HepG2 (cell line): Measurements from ENCODE around the gene LZTS2. TPM values are rescaled to one million over a fixed set of nuclear protein-coding genes. Genes with fewer than 3 reads are reported as not detected.
A peak's percentile ranks its signal among the peaks of the same experiment; 100 is the strongest.

Experiments used
- ATAC-seq: fragments of 200-7000 bp; cut with Tn5 transposase; 3 replicates; pipeline ENCODE4 v1.9.1; 2020; ENCODE audit warnings: mild to moderate bottlenecking, moderate library complexity
- BruUV-seq: library from RNA; stranded (reverse); fragments of 400-500 nt; replicated peaks from 2 replicates; lab custom pipeline; 2021; lab: Mats Ljungman, UMichigan
- CTCF ChIA-PET: fragments of 300-600 bp; formaldehyde crosslinking; extraction: SDS; loops from one replicate; lab custom pipeline; 2021; ENCODE audit warnings: low total read pairs, inconsistent platforms, low intra/inter-chr PET ratio; lab: Yijun Ruan, JAX
- POLR2A ChIA-PET: fragments of 350-600 bp; sonication (Branson Sonifier 250); formaldehyde crosslinking; loops from one replicate; lab custom pipeline; 2020; ENCODE audit warnings: antibody characterized with exemption, inconsistent platforms; lab: Yijun Ruan, JAX
- DNase-seq: peaks from one replicate; pipeline ENCODE4 v3.0.0-alpha.2; 2015; ENCODE audit warnings: low spot score
- FAIRE-seq: peaks from 3 replicates; lab custom pipeline; 2011; peaks lifted over from hg19 to GRCh38; lab: Jason Lieb, UNC
- H2AFZ ChIP-seq: one replicate; pipeline ENCODE4 v1.6.1; 2011; ENCODE audit warnings: low read length, inconsistent platforms
- H3K27ac ChIP-seq: fragments of 300-600 bp; 3 replicates; pipeline ENCODE4 v1.8.0; 2011; ENCODE audit warnings: mixed run types, mild to moderate bottlenecking, mixed read lengths, low read length, inconsistent platforms; ENCODE audit not compliant: insufficient read depth; ENCODE audit errors: extremely low read length
- H3K27me3 ChIP-seq, 2 experiments: fragments of 200-600 bp in 1 of 2; 2 replicates in 1 of 2; 3 replicates in 1 of 2; pipeline versions ENCODE4 v1.6.0 to v1.8.0; 2011; ENCODE audit warnings: low read length in 2 of 2, mild to moderate bottlenecking in 2 of 2, moderate library complexity in 2 of 2, inconsistent platforms in 1 of 2; ENCODE audit not compliant: insufficient read depth in 2 of 2, control insufficient read depth in 1 of 2
- H3K36me3 ChIP-seq, 2 experiments: fragments of 200-600 bp in 1 of 2; replicated peaks in 1 of 2; 2 replicates in 1 of 2; 3 replicates in 1 of 2; pipeline versions ENCODE4 v1.5.1 to v1.8.0; 2011; ENCODE audit warnings: low read length in 2 of 2, inconsistent platforms in 1 of 2; ENCODE audit not compliant: insufficient read depth in 2 of 2, control insufficient read depth in 1 of 2
- H3K4me1 ChIP-seq: 2 replicates; pipeline ENCODE4 v1.5.1; 2012; ENCODE audit warnings: low read length, inconsistent platforms; ENCODE audit not compliant: insufficient read depth
- H3K4me2 ChIP-seq: 2 replicates; pipeline ENCODE4 v1.6.0; 2011; ENCODE audit warnings: low read depth, low read length, inconsistent platforms
- H3K4me3 ChIP-seq, 3 experiments: fragments of 200-600 bp in 1 of 3; sonication (generic), shearing (Covaris generic) in 1 of 3; replicated peaks in 1 of 3; 2 replicates each; pipeline ENCODE4 v1.5.1; 2011 to 2016; ENCODE audit warnings: low read length in 3 of 3, inconsistent platforms in 2 of 3, low read depth in 2 of 3, mild to moderate bottlenecking in 2 of 3, control low read depth in 1 of 3, mixed read lengths in 1 of 3; ENCODE audit not compliant: insufficient read depth in 1 of 3
- H3K79me2 ChIP-seq: one replicate; pipeline ENCODE4 v1.6.1; 2011; ENCODE audit warnings: low read length, inconsistent platforms; ENCODE audit not compliant: insufficient read depth
- H3K9ac ChIP-seq: 2 replicates; pipeline ENCODE4 v1.6.0; 2011; ENCODE audit warnings: mild to moderate bottlenecking, low read depth, low read length, inconsistent platforms; ENCODE audit not compliant: insufficient read depth
- H3K9me3 ChIP-seq: 2 replicates; pipeline ENCODE4 v1.5.1; 2012; ENCODE audit warnings: mild to moderate bottlenecking, low read length
- H4K20me1 ChIP-seq: 2 replicates; pipeline ENCODE4 v1.6.0; 2011; ENCODE audit warnings: inconsistent platforms, mild to moderate bottlenecking, low read length, moderate library complexity; ENCODE audit not compliant: insufficient read depth
- ATF7-NPFF ChIP-seq: sonication (generic); formaldehyde crosslinking; IDR thresholded peaks from 2 replicates; pipeline ENCODE4 v1.8.1; 2023; ENCODE audit warnings: mild to moderate bottlenecking, low read depth, missing genetic modification reagents, moderate library complexity
- BATF2 ChIP-seq: sonication (generic); formaldehyde crosslinking; IDR thresholded peaks from 2 replicates; pipeline ENCODE4 v1.8.0; 2022; ENCODE audit warnings: mild to moderate bottlenecking, missing genetic modification reagents, moderate library complexity
- FOXK2 ChIP-seq: fragments of 450-650 bp; IDR thresholded peaks from 2 replicates; pipeline ENCODE4 v1.6.1; 2016
- HCFC1 ChIP-seq: fragments of 150-350 bp; IDR thresholded peaks from 2 replicates; pipeline ENCODE4 v1.6.1; 2014; ENCODE audit warnings: low read depth, low read length
- MAF1 ChIP-seq: sonication (generic); formaldehyde crosslinking; IDR thresholded peaks from 2 replicates; pipeline ENCODE4 v1.5.0; 2020; ENCODE audit warnings: missing genetic modification reagents, borderline replicate concordance
- MED13 ChIP-seq: sonication (generic); formaldehyde crosslinking; IDR thresholded peaks from 2 replicates; pipeline ENCODE4 v1.5.0; 2020; ENCODE audit warnings: missing genetic modification reagents
- MEIS2 ChIP-seq: sonication (generic); formaldehyde crosslinking; IDR thresholded peaks from 2 replicates; pipeline ENCODE4 v1.9.0; 2021; ENCODE audit warnings: mild to moderate bottlenecking, missing genetic modification reagents
- PLRG1 ChIP-seq: fragments of 450-650 bp; conservative IDR thresholded peaks from 2 replicates; pipeline ENCODE4 v1.6.1; 2016
- REPIN1 ChIP-seq: sonication (generic); formaldehyde crosslinking; IDR thresholded peaks from 2 replicates; pipeline ENCODE4 v1.8.0; 2022; ENCODE audit warnings: missing genetic modification reagents, low read depth, mild to moderate bottlenecking, borderline replicate concordance
- SKIL ChIP-seq: sonication (generic); formaldehyde crosslinking; IDR thresholded peaks from 2 replicates; pipeline ENCODE4 v1.8.0; 2022; ENCODE audit warnings: missing genetic modification reagents, mild to moderate bottlenecking, moderate library complexity, borderline replicate concordance
- TBX3 ChIP-seq: fragments of 450-650 bp; IDR thresholded peaks from 2 replicates; pipeline ENCODE4 v1.6.1; 2017; ENCODE audit warnings: antibody characterized with exemption, mild to moderate bottlenecking, inconsistent platforms, borderline replicate concordance
- ZBTB42 ChIP-seq: sonication (generic); formaldehyde crosslinking; IDR thresholded peaks from 2 replicates; pipeline ENCODE4 v1.5.0; 2020; ENCODE audit warnings: mild to moderate bottlenecking, missing genetic modification reagents
- ZBTB7A ChIP-seq: sonication (generic); formaldehyde crosslinking; IDR thresholded peaks from 2 replicates; pipeline ENCODE4 v1.8.0; 2022; ENCODE audit warnings: mild to moderate bottlenecking, missing genetic modification reagents
- ZNF207 ChIP-seq: fragments of 450-650 bp; IDR thresholded peaks from 2 replicates; pipeline ENCODE4 v1.6.1; 2016; ENCODE audit warnings: antibody characterized with exemption, borderline replicate concordance
- ZNF280B ChIP-seq: sonication (generic); formaldehyde crosslinking; IDR thresholded peaks from 2 replicates; pipeline ENCODE4 v1.5.0; 2020; ENCODE audit warnings: missing genetic modification reagents, mild to moderate bottlenecking, borderline replicate concordance
- WGBS: methylation state at CpG from one replicate; pipeline ENCODE4 v1.1.6; 2017; ENCODE audit warnings: low lambda C conversion rate; 5-methylcytosine and 5-hydroxymethylcytosine counted together
- in situ Hi-C: cut with HindIII; loops from 2 replicates; pipeline ENCODE4 v1.10.0; 2017; ENCODE audit warnings: low pct_unique_long_range_greater_than_20kb; ENCODE audit not compliant: extremely low pct_ligation_motif_present
- intact Hi-C: fragments of 100-400 bp; cut with micrococcal nuclease; formaldehyde crosslinking; loops from one replicate; pipeline ENCODE4 v1.10.0; 2022; ENCODE audit not compliant: unreplicated experiment
- polyA plus RNA-seq, 8 experiments: library from polyadenylated mRNA; depleted of rRNA in 3 of 8; stranded (reverse) in 7 of 8; unstranded in 1 of 8; fragments of >200 nt; fragmentation: Illumina TruSeq in 4 of 8; extraction: Trizol in 4 of 8; gene quantifications; 2 replicates each; pipeline versions ENCODE4 v1.2.1 to v1.2.3, GENCODE V29; 2011 to 2016; ENCODE audit warnings: low read depth in 4 of 8, missing spikeins in 1 of 8, mixed read lengths in 1 of 8; ENCODE audit not compliant: insufficient read depth in 1 of 8
- total RNA-seq, 5 experiments: library from RNA; depleted of rRNA; stranded (reverse); fragments of >200 nt; fragmentation: Illumina TruSeq; extraction: Trizol; gene quantifications; 2 replicates each; pipeline ENCODE4 v1.2.3, GENCODE V29; 2016; ENCODE audit warnings: low read depth in 1 of 5

Gene LZTS2
- total and polyA plus RNA-seq, 2 of the 13 experiments (the other 11 are each of a cell fraction or from before 2014, with no cell fraction given), result 43.6 to 65.6 TPM

- Histone ChIP-seq H3K27me3 (no peaks in the 10 kb centered on the region; a peak in 1 of 5 replicates), H3K4me2 (peak overlapping the region; percentile 98), H4K20me1 (no peaks in the 10 kb centered on the region; the same call in 1 of the 2 replicates), H3K9ac (peak overlapping the region; percentile 95), H3K4me3 (peak overlapping the region; percentile 71 to 99 (median 91)), H3K79me2 (peaks cover 30% of the 10 kb centered on the region), H3K4me1 (peaks cover 32% of the 10 kb centered on the region), H2AFZ (no peak overlapping the region), H3K27ac (peak overlapping the region; percentile 89), H3K36me3 (peaks cover 10 to 13% of the 10 kb centered on the region in 2 experiments), H3K9me3 (no peaks in the 10 kb centered on the region)
- POLR2A ChIA-PET, result interaction anchor here (0.5 to 23.0 kb wide), 17 partner anchors 11 to 323 kb away, joined by 3 to 277 read pairs (median 5); partner anchors contain the start of genes KAZALD1, MRPL43, PDZD7 and SEMA4G
- peak; percentile 74 for DNase-seq
- no peak for FAIRE-seq
- intact Hi-C loops (loop anchor here (1.0 kb wide), 1 partner anchor 15 kb away; no protein-coding TSS in a partner anchor), in situ Hi-C loops (no loop called here)
- ATAC-seq, result peak; percentile 66
- CTCF ChIA-PET, result interaction anchor here (0.8 to 8.5 kb wide), 3 partner anchors 15 to 28 kb away, joined by 4 to 240 read pairs (median 4); partner anchors contain the start of gene SEMA4G
- 0% methylated on average over 28 of the region's 66 CpGs for WGBS
- BruUV-seq, result no TSS peak
- TF ChIP-seq ZBTB42 (peak; percentile 83), ATF7-NPFF (CRISPR knock-in tag) (no peak), REPIN1 (CRISPR knock-in tag) (no peak), SKIL (CRISPR knock-in tag) (no peak), MEIS2 (no peak), MAF1 (CRISPR knock-in tag) (no peak; the same call in 1 of the 2 replicates), PLRG1 (no peak), TBX3 (no peak), ZNF207 (no peak), FOXK2 (no peak), HCFC1 (no peak), MED13 (CRISPR knock-in tag) (no peak), ZNF280B (peak; percentile 70; the same call in 1 of the 2 replicates), BATF2 (CRISPR knock-in tag) (no peak), ZBTB7A (CRISPR knock-in tag) (no peak; the same call in 1 of the 2 replicates)
These were observed 2.0 kb upstream of the LZTS2 start for GRCh38 chr10:100997360-100998182.
